Coronary artery (tissue), 2 donors: ENCODE data around the gene PIKFYVE.
"Not testable (repeated sequence)": the region's sequence is repeated elsewhere in the genome, so short reads cannot be mapped to it uniquely, and the experiment has no call there.

Experiments
- DNase-seq: peaks from one replicate; pipeline ENCODE4 v3.0.0-alpha.2; 2017; ENCODE audit warnings: low spot score
- H3K27ac ChIP-seq, 2 donors: fragments of 200-600 bp; sonication (generic); one replicate each; pipeline ENCODE4 v1.5.1; 2016 to 2019
- H3K4me3 ChIP-seq: fragments of 200-600 bp; sonication (generic); 2 replicates; pipeline ENCODE4 v1.5.1; 2016; ENCODE audit warnings: mild to moderate bottlenecking, moderate library complexity
- TF ChIP-seq, protein P1 (sequence below): fragments of 200-600 bp; sonication (generic); IDR thresholded peaks from one replicate; pipeline ENCODE4 v1.5.1; 2019; ENCODE audit warnings: antibody characterized with exemption

The PIKFYVE gene

DNA sequence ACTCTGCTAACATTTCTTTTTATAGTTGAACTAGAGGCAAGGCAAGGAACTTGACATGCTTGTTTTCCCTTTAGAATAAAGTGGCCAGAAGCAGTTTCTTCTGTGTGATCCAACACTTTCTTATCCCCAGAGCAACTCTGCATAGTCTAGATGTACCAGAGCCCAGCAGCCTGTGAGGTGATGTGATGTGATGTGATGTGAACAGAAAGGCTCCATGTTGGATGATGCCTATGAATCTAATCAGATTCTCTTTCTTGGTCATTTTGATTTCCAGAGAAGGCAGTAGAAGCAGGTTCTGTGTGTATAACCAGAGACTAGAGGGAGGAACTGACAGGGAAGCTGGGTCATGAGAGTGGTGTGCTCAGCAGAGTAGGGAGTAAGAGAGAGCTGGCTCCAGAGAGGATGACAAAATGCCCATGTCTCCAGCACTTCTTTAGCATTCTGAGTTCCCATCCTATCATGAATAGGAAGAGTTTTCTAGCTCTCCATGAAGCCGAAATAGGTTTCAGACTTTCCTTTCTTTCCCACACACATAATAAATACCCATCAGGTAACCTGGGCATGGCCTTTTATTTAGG lies 109.5 kb downstream of the PIKFYVE start:
- H3K27ac ChIP-seq, result no peak overlapping the region
- no peak for DNase-seq
- TF ChIP-seq, protein P1, sequence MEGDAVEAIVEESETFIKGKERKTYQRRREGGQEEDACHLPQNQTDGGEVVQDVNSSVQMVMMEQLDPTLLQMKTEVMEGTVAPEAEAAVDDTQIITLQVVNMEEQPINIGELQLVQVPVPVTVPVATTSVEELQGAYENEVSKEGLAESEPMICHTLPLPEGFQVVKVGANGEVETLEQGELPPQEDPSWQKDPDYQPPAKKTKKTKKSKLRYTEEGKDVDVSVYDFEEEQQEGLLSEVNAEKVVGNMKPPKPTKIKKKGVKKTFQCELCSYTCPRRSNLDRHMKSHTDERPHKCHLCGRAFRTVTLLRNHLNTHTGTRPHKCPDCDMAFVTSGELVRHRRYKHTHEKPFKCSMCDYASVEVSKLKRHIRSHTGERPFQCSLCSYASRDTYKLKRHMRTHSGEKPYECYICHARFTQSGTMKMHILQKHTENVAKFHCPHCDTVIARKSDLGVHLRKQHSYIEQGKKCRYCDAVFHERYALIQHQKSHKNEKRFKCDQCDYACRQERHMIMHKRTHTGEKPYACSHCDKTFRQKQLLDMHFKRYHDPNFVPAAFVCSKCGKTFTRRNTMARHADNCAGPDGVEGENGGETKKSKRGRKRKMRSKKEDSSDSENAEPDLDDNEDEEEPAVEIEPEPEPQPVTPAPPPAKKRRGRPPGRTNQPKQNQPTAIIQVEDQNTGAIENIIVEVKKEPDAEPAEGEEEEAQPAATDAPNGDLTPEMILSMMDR, result no peak
- H3K4me3 ChIP-seq, result no peak overlapping the region

- H3K4me3 ChIP-seq, H3K27ac ChIP-seq, DNase-seq: not testable (repeated sequence)
These were observed 111.3 kb downstream of the PIKFYVE start for GRCh38 chr2:208377344-208377860.

- no peak for DNase-seq
- TF ChIP-seq, protein P1, result no peak
- Histone ChIP-seq H3K4me3 (no peak overlapping the region), H3K27ac (no peak overlapping the region)
These were observed 113.1 kb downstream of the PIKFYVE start for GRCh38 chr2:208379192-208379591.

- Histone ChIP-seq H3K4me3 (no peak overlapping the region), H3K27ac (no peak overlapping the region)
- DNase-seq, result no peak
- TF ChIP-seq, protein P1, result no peak
These were observed 118.6 kb downstream of the PIKFYVE start for GRCh38 chr2:208384637-208385036.

DNA sequence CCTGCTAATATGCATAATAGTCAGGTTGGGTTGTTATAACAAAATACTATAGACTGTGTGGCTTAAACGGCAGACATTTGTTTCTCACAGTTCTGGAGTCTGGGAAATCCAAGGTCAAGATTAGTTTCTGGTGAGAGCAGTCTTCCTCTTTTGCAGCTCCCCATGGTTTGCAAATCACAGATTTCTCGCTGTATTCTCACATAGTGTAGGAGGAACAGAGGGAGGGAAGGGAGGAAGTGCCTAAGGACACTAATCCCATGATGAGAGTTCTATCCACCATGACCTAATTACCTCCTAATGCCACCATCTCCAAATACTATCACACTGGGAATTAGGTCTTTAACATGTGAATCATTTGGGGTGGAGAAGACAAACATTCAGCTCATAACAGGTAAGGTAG lies 120.5 kb downstream of the PIKFYVE start:
- TF ChIP-seq, protein P1, result no peak
- no peak overlapping the region for H3K4me3 ChIP-seq
- no peak overlapping the region for H3K27ac ChIP-seq
- no peak for DNase-seq

GRCh38 chr2:208389940-208390339 lies 123.9 kb downstream of the PIKFYVE start:
- TF ChIP-seq, protein P1, result no peak
- no peak for DNase-seq
- no peak overlapping the region for H3K27ac ChIP-seq
- H3K4me3 ChIP-seq, result no peak overlapping the region

DNA sequence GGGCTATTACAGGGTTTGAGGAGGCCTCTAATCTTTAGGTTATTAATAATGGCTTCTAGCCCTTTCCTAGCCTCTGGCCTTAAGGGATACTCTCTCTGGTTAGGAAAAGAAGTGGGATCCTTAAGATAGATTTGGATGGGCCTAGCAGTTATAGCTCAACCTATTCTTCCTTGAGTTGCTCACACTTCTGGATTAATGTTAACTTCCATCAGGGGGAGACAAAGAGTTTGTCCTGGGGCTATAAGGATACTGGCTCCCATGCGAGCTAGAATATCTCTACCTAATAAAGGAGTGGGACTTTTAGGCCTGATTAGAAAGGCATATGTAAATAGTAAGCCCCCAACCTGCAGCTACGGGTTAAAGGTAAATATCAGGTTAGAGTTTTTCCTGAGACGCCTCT lies 126.2 kb downstream of the PIKFYVE start:
- TF ChIP-seq, protein P1, result no peak
- no peak for DNase-seq
- Histone ChIP-seq H3K4me3 (no peak overlapping the region), H3K27ac (no peak overlapping the region)

GRCh38 chr2:208396796-208397195 lies 130.7 kb downstream of the PIKFYVE start:
- not testable (repeated sequence) for DNase-seq, H3K27ac ChIP-seq, H3K4me3 ChIP-seq
